MCF 10A (cell line): ENCODE data around the gene CCDC148. TPM values are rescaled to one million over a fixed set of nuclear protein-coding genes. Genes with fewer than 3 reads are reported as not detected.

Experiments
- BruUV-seq: library from RNA; stranded (reverse); fragments of 400-500 nt; replicated peaks from 2 replicates; lab custom pipeline; 2021; lab: Mats Ljungman, UMichigan
- CTCF ChIA-PET: fragments of 300-600 bp; sonication (Branson Sonifier 250); formaldehyde crosslinking; extraction: SDS; loops from one replicate; lab custom pipeline; 2021; ENCODE audit warnings: antibody characterized with exemption, inconsistent platforms; lab: Yijun Ruan, JAX
- POLR2A ChIA-PET: fragments of 300-600, 350-650 bp; sonication (Branson Sonifier 250); formaldehyde crosslinking; extraction: SDS; loops from one replicate; lab custom pipeline; 2020; ENCODE audit warnings: antibody characterized with exemption, inconsistent platforms; lab: Yijun Ruan, JAX
- DNase-seq: peaks from one replicate; pipeline ENCODE4 v3.0.0-alpha.2; 2018; ENCODE audit not compliant: unreplicated experiment
- H3K27ac Mint-ChIP-seq: one replicate; pipeline ENCODE4 v1.8.0; 2022; ENCODE audit warnings: mild to moderate bottlenecking, low read depth, mixed read lengths; ENCODE audit not compliant: unreplicated experiment
- H3K27me3 Mint-ChIP-seq: one replicate; pipeline ENCODE4 v1.8.0; 2022; ENCODE audit warnings: mixed read lengths; ENCODE audit not compliant: insufficient read depth, unreplicated experiment
- H3K36me3 Mint-ChIP-seq: one replicate; pipeline ENCODE4 v1.8.0; 2022; ENCODE audit warnings: mild to moderate bottlenecking, moderate library complexity, mixed read lengths; ENCODE audit not compliant: insufficient read depth, unreplicated experiment
- H3K4me1 Mint-ChIP-seq: one replicate; pipeline ENCODE4 v1.8.0; 2022; ENCODE audit warnings: mixed read lengths; ENCODE audit not compliant: insufficient read depth, unreplicated experiment
- H3K4me3 Mint-ChIP-seq: one replicate; pipeline ENCODE4 v1.8.0; 2022; ENCODE audit warnings: mild to moderate bottlenecking, moderate library complexity, mixed read lengths; ENCODE audit not compliant: unreplicated experiment
- H3K9me3 Mint-ChIP-seq: one replicate; pipeline ENCODE4 v1.8.0; 2022; ENCODE audit warnings: mixed read lengths; ENCODE audit not compliant: unreplicated experiment
- CTCF ChIP-seq: fragments of 200-600 bp; IDR thresholded peaks from one replicate; pipeline ENCODE4 v1.8.0; 2022; ENCODE audit warnings: antibody characterized with exemption, mild to moderate bottlenecking; ENCODE audit not compliant: unreplicated experiment
- intact Hi-C: fragments of 100-400 bp; cut with micrococcal nuclease; formaldehyde crosslinking; loops from 2 replicates; pipeline ENCODE4 v1.14.1; 2022
- total RNA-seq: library from RNA; stranded (reverse); gene quantifications from 2 replicates; pipeline ENCODE4 v1.2.3, GENCODE V29; 2022

Gene CCDC148
- total RNA-seq, 1 experiment from 2014 or later, result 0.51 TPM

GRCh38 chr2:158184556-158185343 is 271.8 kb downstream of the CCDC148 start:
- BruUV-seq, result no TSS peak
- Mint-ChIP-seq H3K36me3 (no peaks in the 10 kb centered on the region), H3K9me3 (no peaks in the 10 kb centered on the region), H3K4me3 (no peak overlapping the region), H3K27ac (no peak overlapping the region), H3K27me3 (peaks cover 19% of the 10 kb centered on the region), H3K4me1 (no peaks in the 10 kb centered on the region)
- intact Hi-C loops, result loop anchor here (5.0 kb wide), 1 partner anchor 433 kb away; no protein-coding TSS in a partner anchor
- ChIA-PET CTCF (interaction anchor here (0.6 to 1.5 kb wide), 2 partner anchors 274 to 561 kb away, joined by 3 read pairs; no protein-coding TSS in a partner anchor), POLR2A (no interaction called here)
- no peak for DNase-seq
- no peak for TF ChIP-seq CTCF

GRCh38 chr2:158184001-158184400 is 272.6 kb downstream of the CCDC148 start:
- BruUV-seq, result no TSS peak
- Mint-ChIP-seq H3K27ac (no peak overlapping the region), H3K27me3 (peaks cover 19% of the 10 kb centered on the region), H3K9me3 (no peaks in the 10 kb centered on the region), H3K4me1 (no peaks in the 10 kb centered on the region), H3K36me3 (no peaks in the 10 kb centered on the region), H3K4me3 (no peak overlapping the region)
- ChIA-PET CTCF (interaction anchor here (0.5 to 1.5 kb wide), 4 partner anchors 162 to 562 kb away, joined by 3 to 8 read pairs (median 4); no protein-coding TSS in a partner anchor), POLR2A (no interaction called here)
- intact Hi-C loops, result loop anchor here (5.0 kb wide), 1 partner anchor 433 kb away; no protein-coding TSS in a partner anchor
- TF ChIP-seq CTCF, result no peak
- no peak for DNase-seq

- Mint-ChIP-seq H3K4me3 (no peak overlapping the region), H3K27me3 (peaks cover 19% of the 10 kb centered on the region), H3K9me3 (no peaks in the 10 kb centered on the region), H3K4me1 (no peaks in the 10 kb centered on the region), H3K36me3 (no peaks in the 10 kb centered on the region), H3K27ac (no peak overlapping the region)
- DNase-seq, result no peak
- TF ChIP-seq CTCF, result no peak
- intact Hi-C loops, result loop anchor here (5.0 kb wide), 1 partner anchor 435 kb away; no protein-coding TSS in a partner anchor
- no TSS peak for BruUV-seq
- ChIA-PET POLR2A (no interaction called here), CTCF (no interaction called here)
Measured at GRCh38 chr2:158182676-158183295, 273.8 kb downstream of the CCDC148 start.

GRCh38 chr2:158181171-158181570 is 275.4 kb downstream of the CCDC148 start:
- H3K4me1 Mint-ChIP-seq, result no peaks in the 10 kb centered on the region
- H3K27me3 Mint-ChIP-seq, result peaks cover 19% of the 10 kb centered on the region
- DNase-seq, result no peak
- no peak for TF ChIP-seq CTCF
- H3K9me3 Mint-ChIP-seq, result no peaks in the 10 kb centered on the region
- H3K27ac Mint-ChIP-seq, result no peak overlapping the region
- BruUV-seq, result no TSS peak
- no peak overlapping the region for H3K4me3 Mint-ChIP-seq
- H3K36me3 Mint-ChIP-seq, result no peaks in the 10 kb centered on the region
- intact Hi-C loops, result loop anchor here (5.0 kb wide), 1 partner anchor 436 kb away; no protein-coding TSS in a partner anchor
- ChIA-PET CTCF (interaction anchor here (0.6 to 4.2 kb wide), 10 partner anchors 22 to 1905 kb away, joined by 3 to 49 read pairs (median 6); no protein-coding TSS in a partner anchor), POLR2A (no interaction called here)
